SK-N-SH treated with all-trans-retinoic acid at 6 μM for 48 hours (cell line): Measurements from ENCODE around the gene NDC80.

Source experiments
- ATAC-seq: fragments of 200-7000 bp; cut with Tn5 transposase; 3 replicates; pipeline ENCODE4 v1.9.1; 2020; ENCODE audit warnings: mild to moderate bottlenecking, moderate library complexity
- BACH2 ChIP-seq: fragments of 250-450 bp; sonication (Bioruptor Pico); IDR thresholded peaks from 2 replicates; pipeline ENCODE4 v1.9.0; 2021; ENCODE audit warnings: mild to moderate bottlenecking, borderline replicate concordance
- CSDC2 ChIP-seq: fragments of 250-450 bp; sonication (Bioruptor Pico); IDR thresholded peaks from 2 replicates; pipeline ENCODE4 v1.5.0; 2020; ENCODE audit warnings: mild to moderate bottlenecking, moderate library complexity
- ESRRG ChIP-seq: fragments of 250-450 bp; sonication (Bioruptor Pico); IDR thresholded peaks from 2 replicates; pipeline ENCODE4 v1.6.1; 2021; ENCODE audit warnings: mild to moderate bottlenecking
- ISL1 ChIP-seq: fragments of 250-450 bp; sonication (Bioruptor Pico); IDR thresholded peaks from 2 replicates; pipeline ENCODE4 v2.1.2; 2022; ENCODE audit warnings: mild to moderate bottlenecking, moderate library complexity
- OSR1 ChIP-seq: fragments of 250-450 bp; sonication (Bioruptor Pico); IDR thresholded peaks from 2 replicates; pipeline ENCODE4 v1.8.0; 2022; ENCODE audit warnings: moderate library complexity, mild to moderate bottlenecking, inconsistent platforms
- PPARA ChIP-seq: fragments of 250-450 bp; sonication (Bioruptor Pico); IDR thresholded peaks from 2 replicates; pipeline ENCODE4 v1.5.0; 2020; ENCODE audit warnings: mild to moderate bottlenecking, borderline replicate concordance
- RARB ChIP-seq: fragments of 250-450 bp; sonication (Bioruptor Pico); IDR thresholded peaks from 2 replicates; pipeline ENCODE4 v1.8.0; 2021; ENCODE audit warnings: mild to moderate bottlenecking, moderate library complexity
- SNAI2 ChIP-seq: fragments of 250-450 bp; sonication (Bioruptor Pico); IDR thresholded peaks from 2 replicates; pipeline ENCODE4 v1.5.0; 2020; ENCODE audit warnings: mild to moderate bottlenecking, moderate library complexity
- TCF4 ChIP-seq: fragments of 250-450 bp; sonication (Bioruptor Pico); IDR thresholded peaks from 2 replicates; pipeline ENCODE4 v1.8.0; 2021; ENCODE audit warnings: mild to moderate bottlenecking, moderate library complexity, borderline replicate concordance
- TOX ChIP-seq: fragments of 250-450 bp; sonication (Bioruptor Pico); IDR thresholded peaks from 2 replicates; pipeline ENCODE4 v1.8.0; 2021; ENCODE audit warnings: mild to moderate bottlenecking, moderate library complexity, borderline replicate concordance
- ZC3H10 ChIP-seq: fragments of 250-450 bp; sonication (Bioruptor Pico); IDR thresholded peaks from 2 replicates; pipeline ENCODE4 v1.5.1; 2021; ENCODE audit warnings: mild to moderate bottlenecking, moderate library complexity
- ZFP3 ChIP-seq: fragments of 250-450 bp; sonication (Bioruptor Pico); IDR thresholded peaks from 2 replicates; pipeline ENCODE4 v1.5.0; 2020; ENCODE audit warnings: mild to moderate bottlenecking, moderate library complexity
- ZNF565 ChIP-seq: fragments of 450-650 bp; formaldehyde crosslinking; conservative IDR thresholded peaks from 2 replicates; pipeline ENCODE4 v1.5.0; 2020; ENCODE audit warnings: low read depth, mild to moderate bottlenecking, moderate library complexity
- ZNF70 ChIP-seq: fragments of 450-650 bp; formaldehyde crosslinking; IDR thresholded peaks from 2 replicates; pipeline ENCODE4 v1.5.0; 2020; ENCODE audit warnings: mild to moderate bottlenecking, moderate library complexity
- ZNF8 ChIP-seq: fragments of 450-650 bp; formaldehyde crosslinking; IDR thresholded peaks from 2 replicates; pipeline ENCODE4 v1.5.0; 2020; ENCODE audit warnings: mild to moderate bottlenecking, moderate library complexity
- TF ChIP-seq, protein P1 (sequence below): fragments of 250-450 bp; sonication (Bioruptor Pico); IDR thresholded peaks from 2 replicates; pipeline ENCODE4 v1.8.0; 2020; ENCODE audit warnings: mild to moderate bottlenecking, moderate library complexity, borderline replicate concordance
- TF ChIP-seq, protein P2 (sequence below): fragments of 250-450 bp; sonication (Bioruptor Pico); IDR thresholded peaks from 2 replicates; pipeline ENCODE4 v1.5.0; 2020; ENCODE audit warnings: mild to moderate bottlenecking, moderate library complexity
- TF ChIP-seq, protein P3 (sequence below): fragments of 250-450 bp; sonication (Bioruptor Pico); IDR thresholded peaks from 2 replicates; pipeline ENCODE4 v1.5.1; 2021; ENCODE audit warnings: mild to moderate bottlenecking, moderate library complexity
- TF ChIP-seq, protein P4 (sequence below): fragments of 250-450 bp; sonication (Bioruptor Pico); IDR thresholded peaks from 2 replicates; pipeline ENCODE4 v1.5.1; 2020; ENCODE audit warnings: low read depth, mild to moderate bottlenecking, moderate library complexity
- TF ChIP-seq, protein P5 (sequence below): fragments of 250-450 bp; sonication (Bioruptor Pico); IDR thresholded peaks from 2 replicates; pipeline ENCODE4 v1.8.0; 2021; ENCODE audit warnings: low read depth, mild to moderate bottlenecking, moderate library complexity, borderline replicate concordance

Gene NDC80

DNA sequence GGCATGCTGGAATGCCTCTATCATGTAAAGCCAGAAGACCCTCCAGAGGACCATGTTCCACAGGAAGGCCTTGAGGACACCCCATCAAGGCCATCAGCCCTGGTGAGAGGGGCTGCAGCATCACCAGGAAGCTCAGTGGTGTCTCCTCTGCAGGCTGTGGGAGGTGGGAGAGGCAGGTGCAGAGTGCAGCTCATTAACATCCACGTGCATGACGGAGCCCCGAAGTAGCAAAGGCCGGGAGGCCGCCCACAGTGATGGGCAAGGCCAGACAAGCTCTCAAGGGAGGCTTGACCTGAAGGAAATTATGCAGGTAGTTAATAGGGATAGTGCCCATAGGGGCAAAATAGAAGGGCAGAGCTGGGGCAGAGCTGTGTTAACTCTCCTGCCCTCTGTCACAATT, 53.9 kb downstream of the NDC80 start:
- TF ChIP-seq, protein P1, sequence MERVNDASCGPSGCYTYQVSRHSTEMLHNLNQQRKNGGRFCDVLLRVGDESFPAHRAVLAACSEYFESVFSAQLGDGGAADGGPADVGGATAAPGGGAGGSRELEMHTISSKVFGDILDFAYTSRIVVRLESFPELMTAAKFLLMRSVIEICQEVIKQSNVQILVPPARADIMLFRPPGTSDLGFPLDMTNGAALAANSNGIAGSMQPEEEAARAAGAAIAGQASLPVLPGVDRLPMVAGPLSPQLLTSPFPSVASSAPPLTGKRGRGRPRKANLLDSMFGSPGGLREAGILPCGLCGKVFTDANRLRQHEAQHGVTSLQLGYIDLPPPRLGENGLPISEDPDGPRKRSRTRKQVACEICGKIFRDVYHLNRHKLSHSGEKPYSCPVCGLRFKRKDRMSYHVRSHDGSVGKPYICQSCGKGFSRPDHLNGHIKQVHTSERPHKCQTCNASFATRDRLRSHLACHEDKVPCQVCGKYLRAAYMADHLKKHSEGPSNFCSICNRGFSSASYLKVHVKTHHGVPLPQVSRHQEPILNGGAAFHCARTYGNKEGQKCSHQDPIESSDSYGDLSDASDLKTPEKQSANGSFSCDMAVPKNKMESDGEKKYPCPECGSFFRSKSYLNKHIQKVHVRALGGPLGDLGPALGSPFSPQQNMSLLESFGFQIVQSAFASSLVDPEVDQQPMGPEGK (CRISPR knock-in tag) = no peak
- no peak for TF ChIP-seq ESRRG
- TF ChIP-seq, protein P2, sequence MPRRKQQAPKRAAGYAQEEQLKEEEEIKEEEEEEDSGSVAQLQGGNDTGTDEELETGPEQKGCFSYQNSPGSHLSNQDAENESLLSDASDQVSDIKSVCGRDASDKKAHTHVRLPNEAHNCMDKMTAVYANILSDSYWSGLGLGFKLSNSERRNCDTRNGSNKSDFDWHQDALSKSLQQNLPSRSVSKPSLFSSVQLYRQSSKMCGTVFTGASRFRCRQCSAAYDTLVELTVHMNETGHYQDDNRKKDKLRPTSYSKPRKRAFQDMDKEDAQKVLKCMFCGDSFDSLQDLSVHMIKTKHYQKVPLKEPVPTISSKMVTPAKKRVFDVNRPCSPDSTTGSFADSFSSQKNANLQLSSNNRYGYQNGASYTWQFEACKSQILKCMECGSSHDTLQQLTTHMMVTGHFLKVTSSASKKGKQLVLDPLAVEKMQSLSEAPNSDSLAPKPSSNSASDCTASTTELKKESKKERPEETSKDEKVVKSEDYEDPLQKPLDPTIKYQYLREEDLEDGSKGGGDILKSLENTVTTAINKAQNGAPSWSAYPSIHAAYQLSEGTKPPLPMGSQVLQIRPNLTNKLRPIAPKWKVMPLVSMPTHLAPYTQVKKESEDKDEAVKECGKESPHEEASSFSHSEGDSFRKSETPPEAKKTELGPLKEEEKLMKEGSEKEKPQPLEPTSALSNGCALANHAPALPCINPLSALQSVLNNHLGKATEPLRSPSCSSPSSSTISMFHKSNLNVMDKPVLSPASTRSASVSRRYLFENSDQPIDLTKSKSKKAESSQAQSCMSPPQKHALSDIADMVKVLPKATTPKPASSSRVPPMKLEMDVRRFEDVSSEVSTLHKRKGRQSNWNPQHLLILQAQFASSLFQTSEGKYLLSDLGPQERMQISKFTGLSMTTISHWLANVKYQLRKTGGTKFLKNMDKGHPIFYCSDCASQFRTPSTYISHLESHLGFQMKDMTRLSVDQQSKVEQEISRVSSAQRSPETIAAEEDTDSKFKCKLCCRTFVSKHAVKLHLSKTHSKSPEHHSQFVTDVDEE = no peak
- TF ChIP-seq OSR1 (CRISPR knock-in tag) = no peak
- TF ChIP-seq SNAI2 (CRISPR knock-in tag) = no peak
- TF ChIP-seq ZNF70 (CRISPR knock-in tag) = no peak
- TF ChIP-seq, protein P3, sequence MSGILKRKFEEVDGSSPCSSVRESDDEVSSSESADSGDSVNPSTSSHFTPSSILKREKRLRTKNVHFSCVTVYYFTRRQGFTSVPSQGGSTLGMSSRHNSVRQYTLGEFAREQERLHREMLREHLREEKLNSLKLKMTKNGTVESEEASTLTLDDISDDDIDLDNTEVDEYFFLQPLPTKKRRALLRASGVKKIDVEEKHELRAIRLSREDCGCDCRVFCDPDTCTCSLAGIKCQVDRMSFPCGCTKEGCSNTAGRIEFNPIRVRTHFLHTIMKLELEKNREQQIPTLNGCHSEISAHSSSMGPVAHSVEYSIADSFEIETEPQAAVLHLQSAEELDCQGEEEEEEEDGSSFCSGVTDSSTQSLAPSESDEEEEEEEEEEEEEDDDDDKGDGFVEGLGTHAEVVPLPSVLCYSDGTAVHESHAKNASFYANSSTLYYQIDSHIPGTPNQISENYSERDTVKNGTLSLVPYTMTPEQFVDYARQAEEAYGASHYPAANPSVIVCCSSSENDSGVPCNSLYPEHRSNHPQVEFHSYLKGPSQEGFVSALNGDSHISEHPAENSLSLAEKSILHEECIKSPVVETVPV (CRISPR knock-in tag) = no peak
- no peak for TF ChIP-seq ZNF8 (CRISPR knock-in tag)
- ATAC-seq = no peak

DNA sequence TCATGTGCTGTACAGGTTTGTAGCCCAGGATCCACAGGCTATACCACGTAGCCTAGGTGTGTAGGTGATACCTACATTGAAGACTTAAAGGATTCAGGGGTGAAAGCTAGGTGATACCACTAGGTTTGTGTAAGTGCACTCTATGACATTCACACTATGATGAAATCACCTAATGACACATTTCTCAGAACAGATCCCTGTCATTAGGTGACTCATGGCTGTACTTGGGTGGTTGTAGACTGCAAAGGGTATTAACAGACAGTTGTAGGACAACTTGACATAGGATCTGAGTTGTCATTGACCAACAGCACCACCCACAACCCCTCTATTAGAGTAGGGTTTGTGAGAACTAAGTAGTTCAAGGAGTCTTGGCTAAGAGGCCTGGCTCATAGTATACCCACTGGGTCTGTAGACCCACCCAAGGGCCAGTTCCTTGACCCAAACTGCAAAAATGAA, 56.5 kb downstream of the NDC80 start:
- TF ChIP-seq ESRRG = no peak
- no peak for TF ChIP-seq PPARA
- no peak for TF ChIP-seq ZNF565 (CRISPR knock-in tag)
- TF ChIP-seq OSR1 (CRISPR knock-in tag) = no peak
- TF ChIP-seq, protein P1 (CRISPR knock-in tag) = no peak
- TF ChIP-seq RARB (CRISPR knock-in tag) = no peak
- no peak for TF ChIP-seq TOX
- TF ChIP-seq, protein P4, sequence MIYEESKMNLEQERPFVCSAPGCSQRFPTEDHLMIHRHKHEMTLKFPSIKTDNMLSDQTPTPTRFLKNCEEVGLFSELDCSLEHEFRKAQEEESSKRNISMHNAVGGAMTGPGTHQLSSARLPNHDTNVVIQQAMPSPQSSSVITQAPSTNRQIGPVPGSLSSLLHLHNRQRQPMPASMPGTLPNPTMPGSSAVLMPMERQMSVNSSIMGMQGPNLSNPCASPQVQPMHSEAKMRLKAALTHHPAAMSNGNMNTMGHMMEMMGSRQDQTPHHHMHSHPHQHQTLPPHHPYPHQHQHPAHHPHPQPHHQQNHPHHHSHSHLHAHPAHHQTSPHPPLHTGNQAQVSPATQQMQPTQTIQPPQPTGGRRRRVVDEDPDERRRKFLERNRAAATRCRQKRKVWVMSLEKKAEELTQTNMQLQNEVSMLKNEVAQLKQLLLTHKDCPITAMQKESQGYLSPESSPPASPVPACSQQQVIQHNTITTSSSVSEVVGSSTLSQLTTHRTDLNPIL (CRISPR knock-in tag) = no peak
- TF ChIP-seq, protein P2 = no peak
- no peak for ATAC-seq

DNA sequence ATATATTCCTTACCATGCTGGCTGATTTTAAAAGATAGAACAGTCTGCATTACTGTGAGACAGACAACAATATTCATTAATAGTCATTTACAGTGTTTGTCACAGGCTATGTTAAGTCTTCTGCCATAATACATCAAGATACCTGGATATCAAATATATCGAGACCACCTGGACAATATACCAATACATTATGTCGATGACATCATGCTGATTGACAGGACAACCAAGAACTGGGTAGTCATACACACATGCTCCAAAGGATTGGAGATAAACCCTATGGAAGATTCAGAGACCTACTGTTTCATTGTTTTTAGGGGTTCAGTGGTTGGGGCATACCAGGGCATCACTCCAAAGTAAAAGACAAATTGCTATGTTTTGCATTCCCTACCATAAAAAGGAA, 57.6 kb downstream of the NDC80 start:
- ATAC-seq = no peak
- TF ChIP-seq BACH2 (CRISPR knock-in tag) = no peak
- TF ChIP-seq ZNF70 (CRISPR knock-in tag) = no peak
- TF ChIP-seq CSDC2 (CRISPR knock-in tag) = no peak
- TF ChIP-seq ZFP3 (CRISPR knock-in tag) = no peak
- TF ChIP-seq ISL1 (CRISPR knock-in tag) = no peak
- TF ChIP-seq, protein P5, sequence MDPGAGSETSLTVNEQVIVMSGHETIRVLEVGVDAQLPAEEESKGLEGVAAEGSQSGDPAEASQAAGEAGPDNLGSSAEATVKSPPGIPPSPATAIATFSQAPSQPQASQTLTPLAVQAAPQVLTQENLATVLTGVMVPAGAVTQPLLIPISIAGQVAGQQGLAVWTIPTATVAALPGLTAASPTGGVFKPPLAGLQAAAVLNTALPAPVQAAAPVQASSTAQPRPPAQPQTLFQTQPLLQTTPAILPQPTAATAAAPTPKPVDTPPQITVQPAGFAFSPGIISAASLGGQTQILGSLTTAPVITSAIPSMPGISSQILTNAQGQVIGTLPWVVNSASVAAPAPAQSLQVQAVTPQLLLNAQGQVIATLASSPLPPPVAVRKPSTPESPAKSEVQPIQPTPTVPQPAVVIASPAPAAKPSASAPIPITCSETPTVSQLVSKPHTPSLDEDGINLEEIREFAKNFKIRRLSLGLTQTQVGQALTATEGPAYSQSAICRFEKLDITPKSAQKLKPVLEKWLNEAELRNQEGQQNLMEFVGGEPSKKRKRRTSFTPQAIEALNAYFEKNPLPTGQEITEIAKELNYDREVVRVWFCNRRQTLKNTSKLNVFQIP (CRISPR knock-in tag) = no peak
- no peak for TF ChIP-seq TCF4
- TF ChIP-seq, protein P1 (CRISPR knock-in tag) = no peak
- no peak for TF ChIP-seq ZC3H10 (CRISPR knock-in tag)
- TF ChIP-seq, protein P4 (CRISPR knock-in tag) = no peak
- TF ChIP-seq TOX = no peak
- no peak for TF ChIP-seq RARB (CRISPR knock-in tag)
- TF ChIP-seq PPARA = no peak
- no peak for TF ChIP-seq ESRRG
